Mesothelial cell of epicardium (in vitro differentiated cells): ENCODE measurements around the gene MPL. TPM values are rescaled to one million over a fixed set of nuclear protein-coding genes. Genes with fewer than 3 reads are reported as not detected.

Source experiments
- DNase-seq, 2 experiments: peaks; one replicate each; pipeline ENCODE4 v3.0.0; 2021; ENCODE audit warnings: low spot score in 2 of 2; ENCODE audit not compliant: unreplicated experiment in 2 of 2
- H3K27ac Mint-ChIP-seq: 2 replicates; pipeline ENCODE4 v1.8.0; 2021; ENCODE audit warnings: mixed read lengths
- H3K27me3 Mint-ChIP-seq: 2 replicates; pipeline ENCODE4 v1.8.0; 2021; ENCODE audit warnings: low read depth, mixed read lengths
- H3K36me3 Mint-ChIP-seq: 2 replicates; pipeline ENCODE4 v1.8.0; 2021; ENCODE audit warnings: mixed read lengths
- H3K4me1 Mint-ChIP-seq: 2 replicates; pipeline ENCODE4 v1.8.0; 2021; ENCODE audit warnings: mixed read lengths
- H3K4me3 Mint-ChIP-seq: 2 replicates; pipeline ENCODE4 v1.8.0; 2021; ENCODE audit warnings: mild to moderate bottlenecking, moderate library complexity, mixed read lengths
- H3K9me3 Mint-ChIP-seq: 2 replicates; pipeline ENCODE4 v1.8.0; 2021; ENCODE audit warnings: mixed read lengths
- CTCF ChIP-seq: fragments of 200-600 bp; sonication (generic); IDR thresholded peaks from one replicate; pipeline ENCODE4 v1.5.0; 2021; ENCODE audit warnings: antibody characterized with exemption; ENCODE audit not compliant: unreplicated experiment
- total RNA-seq: library from RNA; stranded (reverse); gene quantifications from 3 replicates; pipeline ENCODE4 v1.2.1, GENCODE V29; 2021

Gene MPL
- total RNA-seq, 1 donor from 2014 or later, result not detected

- peaks cover 18% of the 10 kb centered on the region for H3K9me3 Mint-ChIP-seq
- H3K27me3 Mint-ChIP-seq, result no peaks in the 10 kb centered on the region
- peaks cover 2% of the 10 kb centered on the region for H3K36me3 Mint-ChIP-seq
- no peak for TF ChIP-seq CTCF
- no peak for DNase-seq
- no peak overlapping the region for H3K4me3 Mint-ChIP-seq
- H3K27ac Mint-ChIP-seq, result no peak overlapping the region
- no peaks in the 10 kb centered on the region for H3K4me1 Mint-ChIP-seq
Measured at GRCh38 chr1:43321331-43321891, 16.2 kb upstream of the MPL start.

DNA sequence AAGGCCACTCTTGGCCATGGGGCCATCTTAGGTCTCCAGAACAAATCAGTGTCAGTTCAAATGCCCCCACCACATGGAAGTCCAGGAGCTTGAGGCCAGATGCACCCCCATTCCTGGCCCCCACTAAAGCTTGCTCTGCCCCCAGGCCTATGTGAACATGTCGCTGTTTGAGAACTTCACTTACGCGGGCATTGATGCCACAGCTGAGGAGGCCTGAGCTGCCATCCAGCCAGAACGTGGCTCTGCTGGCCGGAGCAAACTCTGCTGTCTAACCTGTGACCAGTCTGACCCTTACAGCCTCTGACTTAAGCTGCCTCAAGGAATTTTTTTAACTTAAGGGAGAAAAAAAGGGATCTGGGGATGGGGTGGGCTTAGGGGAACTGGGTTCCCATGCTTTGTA is 15.1 kb upstream of the MPL start:
- Mint-ChIP-seq H3K9me3 (peaks cover 26% of the 10 kb centered on the region), H3K27ac (no peak overlapping the region), H3K27me3 (no peaks in the 10 kb centered on the region), H3K4me1 (no peaks in the 10 kb centered on the region), H3K36me3 (peaks cover 2% of the 10 kb centered on the region), H3K4me3 (no peak overlapping the region)
- TF ChIP-seq CTCF, result no peak
- no peak for DNase-seq

- no peak for DNase-seq
- Mint-ChIP-seq H3K36me3 (peaks cover 2% of the 10 kb centered on the region), H3K27me3 (no peaks in the 10 kb centered on the region), H3K9me3 (peaks cover 36% of the 10 kb centered on the region), H3K4me3 (no peak overlapping the region), H3K4me1 (peaks cover under 1% of the 10 kb centered on the region), H3K27ac (no peak overlapping the region)
- TF ChIP-seq CTCF, result no peak
Measured at GRCh38 chr1:43324810-43325209, 12.8 kb upstream of the MPL start.

- Mint-ChIP-seq H3K9me3 (peaks cover 36% of the 10 kb centered on the region), H3K27ac (no peak overlapping the region)
Measured at GRCh38 chr1:43325381-43325780, 12.2 kb upstream of the MPL start.

DNA sequence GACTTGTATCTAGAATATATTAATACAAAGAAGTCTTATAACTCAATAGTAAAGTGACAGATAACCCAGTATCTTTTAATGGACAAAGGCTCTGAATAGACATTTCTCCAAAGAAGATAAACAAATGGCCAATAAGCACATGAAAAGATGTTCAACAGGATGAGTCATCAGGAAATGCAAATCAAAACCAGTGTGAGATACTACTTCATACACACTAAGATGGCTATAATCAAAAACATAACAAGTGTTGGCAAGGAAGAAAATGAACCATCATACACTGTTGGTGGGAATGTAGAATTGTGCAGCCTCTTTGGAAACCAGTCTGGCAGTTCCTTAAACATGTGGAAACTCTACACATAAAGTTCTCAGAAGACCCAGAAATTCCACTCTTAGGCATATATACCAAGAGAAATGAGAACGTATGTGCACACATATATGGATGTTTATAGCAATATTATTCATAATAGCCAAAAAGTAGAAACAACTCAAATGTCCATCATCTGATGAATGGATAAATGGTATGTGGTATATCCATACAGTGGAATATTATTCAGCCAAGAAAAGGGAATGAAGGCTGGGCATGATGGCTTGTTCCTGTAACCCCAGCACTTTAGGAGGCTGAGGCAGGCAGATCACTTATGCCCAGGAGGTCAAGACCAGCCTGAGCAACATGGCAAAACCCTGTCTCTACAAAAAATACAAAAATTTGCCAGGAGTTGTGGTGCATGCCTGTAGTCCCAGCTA is 9.9 kb upstream of the MPL start:
- no peak for DNase-seq
- Mint-ChIP-seq H3K4me3 (no peak overlapping the region), H3K27ac (no peak overlapping the region), H3K27me3 (no peaks in the 10 kb centered on the region), H3K36me3 (peaks cover 2% of the 10 kb centered on the region), H3K9me3 (peaks cover 36% of the 10 kb centered on the region), H3K4me1 (peaks cover 3% of the 10 kb centered on the region)
- TF ChIP-seq CTCF, result no peak

More at GRCh38 chr1:43325381-43325780, 12.2 kb upstream of the MPL start:
- no peak overlapping the region for H3K4me3 Mint-ChIP-seq
- H3K36me3 Mint-ChIP-seq, result peaks cover 2% of the 10 kb centered on the region
- peaks cover 3% of the 10 kb centered on the region for H3K4me1 Mint-ChIP-seq
- H3K27me3 Mint-ChIP-seq, result no peaks in the 10 kb centered on the region
- TF ChIP-seq CTCF, result no peak
- no peak for DNase-seq
